ENCODE data around the gene ADGRB3.
"Not testable (repeated sequence)": the region's sequence is repeated elsewhere in the genome, so short reads cannot be mapped to it uniquely, and the experiment has no call there.

Gene ADGRB3

DNA sequence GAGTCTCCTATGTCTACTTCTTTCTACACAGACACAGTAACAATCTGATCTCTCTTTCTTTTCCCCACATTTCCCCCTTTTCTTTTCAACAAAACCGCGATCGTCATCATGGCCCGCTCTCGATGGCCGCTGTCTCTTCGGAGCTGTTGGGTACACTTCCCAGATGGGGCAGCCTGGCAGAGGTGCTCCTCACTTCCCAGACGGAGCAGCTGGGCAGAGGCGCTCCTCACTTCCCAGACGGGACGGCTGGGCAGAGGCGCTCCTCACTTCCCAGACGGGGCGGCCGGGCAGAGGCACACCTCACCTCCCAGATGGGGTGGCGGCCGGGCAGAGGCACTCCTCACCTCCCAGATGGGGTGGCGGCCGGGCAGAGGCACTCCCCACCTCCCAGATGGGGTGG lies 797.1 kb downstream of the ADGRB3 start:
- H3K9me3 ChIP-seq (ENCODE audit: control insufficient read depth in 1 of 2, low read length in 2 of 2); H3K36me3 ChIP-seq (ENCODE audit: control insufficient read depth in 1 of 2, insufficient read depth in 2 of 2, low read length in 2 of 2); H3K27ac ChIP-seq (ENCODE audit: low read length); H3K4me1 ChIP-seq (ENCODE audit: control insufficient read depth in 1 of 2, insufficient read depth in 2 of 2, low read length in 2 of 2); H3K4me3 ChIP-seq (ENCODE audit: low read depth in 1 of 2, low read length in 2 of 2); H3K27me3 ChIP-seq (ENCODE audit: low read depth, low read length): not testable (repeated sequence)

DNA sequence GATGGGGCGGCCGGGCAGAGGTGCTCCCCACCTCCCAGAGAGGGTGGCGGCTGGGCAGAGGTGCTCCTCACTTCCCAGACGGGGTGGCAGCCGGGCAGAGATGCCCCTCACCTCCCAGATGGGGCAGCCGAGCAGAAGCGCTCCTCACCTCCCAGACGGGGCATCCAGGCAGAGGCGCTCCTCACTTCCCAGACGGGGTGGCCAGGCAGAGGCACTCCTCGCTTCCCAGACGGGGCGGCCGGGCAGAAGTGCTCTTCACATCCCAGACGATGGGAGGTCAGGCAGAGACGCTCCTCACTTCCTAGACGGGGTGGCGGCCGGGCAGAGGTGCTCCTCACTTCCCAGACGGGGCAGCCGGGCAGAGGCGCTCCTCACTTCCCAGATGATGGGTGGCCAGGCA lies 798.0 kb downstream of the ADGRB3 start:
- not testable (repeated sequence) for H3K4me1 ChIP-seq (ENCODE audit: control insufficient read depth in 1 of 2, insufficient read depth in 2 of 2, low read length in 2 of 2); H3K27me3 ChIP-seq (ENCODE audit: low read depth, low read length); H3K36me3 ChIP-seq (ENCODE audit: control insufficient read depth in 1 of 2, insufficient read depth in 2 of 2, low read length in 2 of 2); H3K4me3 ChIP-seq (ENCODE audit: low read depth in 1 of 2, low read length in 2 of 2); H3K9me3 ChIP-seq (ENCODE audit: control insufficient read depth in 1 of 2, low read length in 2 of 2); H3K27ac ChIP-seq (ENCODE audit: low read length)

DNA sequence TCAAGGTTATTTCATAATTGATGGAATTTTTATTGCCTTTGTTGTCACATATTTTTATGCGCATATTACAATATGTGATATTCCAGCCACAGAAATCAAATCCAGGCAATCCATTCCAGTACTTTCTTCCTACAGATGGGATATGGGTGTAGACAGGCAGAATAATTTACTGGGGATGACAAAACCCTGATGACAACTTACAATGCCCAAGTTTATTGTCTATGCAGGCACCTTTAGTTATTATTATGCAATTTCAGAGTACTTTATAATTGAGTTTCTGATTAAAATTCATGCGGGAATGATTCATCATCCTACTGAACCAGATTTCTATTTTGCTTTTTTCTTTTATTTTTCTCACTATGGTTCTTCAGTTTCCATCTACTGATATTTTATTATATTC lies 803.0 kb downstream of the ADGRB3 start:
- Histone ChIP-seq H3K27ac (ENCODE audit: low read length) (no peak overlapping the region), H3K4me3 (ENCODE audit: low read depth in 1 of 2, low read length in 2 of 2) (no peak overlapping the region), H3K4me1 (ENCODE audit: control insufficient read depth in 1 of 2, insufficient read depth in 2 of 2, low read length in 2 of 2) (no peaks in the 10 kb centered on the region), H3K27me3 (ENCODE audit: low read depth, low read length) (no peaks in the 10 kb centered on the region), H3K36me3 (ENCODE audit: control insufficient read depth in 1 of 2, insufficient read depth in 2 of 2, low read length in 2 of 2) (no peaks in the 10 kb centered on the region), H3K9me3 (ENCODE audit: control insufficient read depth in 1 of 2, low read length in 2 of 2) (no peaks in the 10 kb centered on the region)

Data from muscle layer of duodenum (tissue), 2 donors.